KG1 (cell line): Measurements from ENCODE around the gene KRTAP2-4.
"Not testable (repeated sequence)": the region's sequence is repeated elsewhere in the genome, so short reads cannot be mapped to it uniquely, and the experiment has no call there.

ENCODE experiments used
- DNase-seq: peaks from one replicate; lab custom pipeline; 2025; lab: John Stamatoyannopoulos, UW

Gene KRTAP2-4

DNA sequence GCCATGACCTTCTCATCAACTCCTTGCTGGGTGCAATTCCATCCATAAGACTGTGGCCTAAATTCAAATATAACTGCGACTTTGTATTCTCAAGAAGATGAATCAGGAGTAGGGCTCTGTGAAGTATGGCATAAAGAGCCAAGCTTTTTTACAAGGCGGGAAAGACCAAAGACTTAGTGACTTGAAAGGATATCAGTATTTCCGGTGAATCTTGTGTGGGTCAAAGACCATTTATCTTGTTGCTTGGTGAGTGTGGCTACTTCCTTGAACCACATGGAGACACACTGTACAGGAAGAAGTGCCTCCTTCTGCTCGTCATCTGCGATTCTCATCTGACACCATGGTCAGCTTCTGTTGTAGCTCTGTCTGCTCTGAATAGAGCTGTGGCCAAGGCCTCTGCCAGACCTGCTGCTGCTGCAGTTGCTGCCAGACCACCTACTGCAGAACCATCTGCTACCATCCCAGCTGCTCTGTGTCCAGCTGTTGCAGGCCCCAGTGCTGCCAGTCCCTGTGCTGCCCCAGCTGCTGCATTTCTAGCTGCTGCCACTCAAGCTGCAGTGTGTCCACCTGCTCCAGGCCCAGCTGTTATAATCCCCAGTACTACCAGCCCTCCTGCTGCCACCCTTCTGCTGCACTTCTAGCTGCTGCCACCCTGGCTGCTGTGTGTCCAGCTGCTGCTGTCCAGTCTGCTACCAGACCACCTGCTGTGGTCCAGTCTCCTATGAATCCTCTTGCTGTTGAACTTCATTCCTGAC, 6.1 kb upstream of the KRTAP2-4 start:
- DNase-seq = no peak

GRCh38 chr17:41069031-41069430, 3.4 kb upstream of the KRTAP2-4 start:
- no peak for DNase-seq

DNA sequence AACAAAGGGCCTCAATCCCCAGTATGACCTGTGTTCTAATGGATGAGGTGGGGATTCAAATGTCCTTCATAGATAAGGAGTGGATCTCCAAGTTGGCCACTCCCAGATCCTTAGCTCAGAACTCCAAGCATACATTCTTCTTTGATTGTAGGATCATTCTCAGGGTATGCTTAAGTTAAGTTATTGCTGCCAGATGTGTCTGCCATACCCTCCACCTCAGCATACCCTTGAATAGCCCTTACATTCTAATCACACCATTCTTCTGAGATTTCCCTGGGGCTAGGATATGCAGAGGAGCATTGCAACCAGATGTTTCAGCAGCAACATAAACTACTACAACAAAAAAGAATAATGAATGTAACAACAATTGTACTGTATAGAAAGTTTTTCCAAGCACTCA, 1.6 kb upstream of the KRTAP2-4 start:
- no peak for DNase-seq

DNA sequence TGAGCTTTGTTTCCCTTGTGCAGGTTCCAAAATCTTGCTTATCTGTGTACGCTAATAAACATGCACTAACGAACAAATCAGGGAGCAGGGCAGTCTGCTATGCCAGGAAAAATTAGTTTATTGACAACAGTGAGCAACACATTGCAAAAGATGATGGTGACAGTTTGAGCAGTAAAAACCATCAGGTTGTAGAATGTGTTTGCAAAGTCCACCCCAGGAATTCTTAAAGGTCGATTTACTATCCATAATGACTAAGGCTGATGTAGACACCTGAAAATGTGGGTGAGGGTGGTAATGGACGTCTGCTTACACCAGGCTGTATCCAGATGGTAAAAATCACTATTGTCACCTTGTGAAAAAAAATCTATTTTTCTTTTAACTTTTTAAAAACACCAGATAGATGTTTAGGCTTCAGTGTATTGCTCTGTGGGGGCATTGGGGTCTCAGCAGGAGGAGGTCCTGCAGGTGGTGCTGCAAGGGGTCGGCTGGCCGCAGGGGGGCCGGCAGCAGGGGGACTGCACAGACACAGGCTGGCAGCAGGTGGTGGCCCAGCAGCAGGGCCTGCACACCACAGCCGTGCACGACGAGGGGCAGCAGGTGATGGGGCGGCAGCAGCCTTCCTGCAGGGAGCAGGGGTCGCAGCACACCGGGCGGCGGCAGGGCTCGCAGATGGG, 526 bp downstream of the KRTAP2-4 start:
- DNase-seq = not testable (repeated sequence)

GRCh38 chr17:41064301-41064700, 1.4 kb downstream of the KRTAP2-4 start:
- no peak for DNase-seq

- no peak for DNase-seq
Observed at GRCh38 chr17:41063449-41063848, 2.2 kb downstream of the KRTAP2-4 start.

GRCh38 chr17:41061964-41062363, 3.7 kb downstream of the KRTAP2-4 start:
- no peak for DNase-seq

DNA sequence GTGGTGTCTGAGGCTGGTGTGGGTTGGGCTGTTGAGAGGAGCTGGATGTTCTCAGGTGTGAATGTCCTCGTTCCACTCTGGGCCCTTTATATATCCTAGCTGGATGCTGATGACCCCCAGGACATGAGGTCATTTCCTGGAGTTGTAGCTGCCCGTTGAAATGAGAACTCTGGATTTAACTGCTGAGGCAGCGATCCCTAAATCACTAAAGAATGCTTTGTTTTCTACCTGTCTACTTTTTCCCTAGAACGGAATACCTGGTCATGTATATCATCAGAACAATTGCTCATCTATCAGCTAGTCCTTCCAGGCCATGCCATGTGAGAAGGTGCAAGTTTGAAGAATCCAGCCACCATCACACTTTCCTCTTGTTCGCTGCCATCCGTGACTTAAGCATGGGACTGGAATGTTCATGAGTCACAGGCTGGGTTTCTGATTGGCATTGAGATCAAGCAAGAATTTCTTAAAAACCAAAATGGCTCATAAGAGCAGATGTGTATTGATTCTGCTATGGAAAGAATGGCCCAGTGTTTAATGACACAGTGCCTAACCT, 5.6 kb downstream of the KRTAP2-4 start, which contains the start of gene KRTAP2-3:
KRTAP2-3 (minus strand) TSS at position 63 of the 553 bp plus-strand sequence. CDS start 64 bp downstream, outside the sequence.
- DNase-seq = no peak

- DNase-seq = not testable (repeated sequence)
Observed at GRCh38 chr17:41059276-41060051, 6.2 kb downstream of the KRTAP2-4 start.

- no peak for DNase-seq
Observed at GRCh38 chr17:41058741-41059140, 6.9 kb downstream of the KRTAP2-4 start.

GRCh38 chr17:41057547-41057946, 8.1 kb downstream of the KRTAP2-4 start:
- no peak for DNase-seq

DNA sequence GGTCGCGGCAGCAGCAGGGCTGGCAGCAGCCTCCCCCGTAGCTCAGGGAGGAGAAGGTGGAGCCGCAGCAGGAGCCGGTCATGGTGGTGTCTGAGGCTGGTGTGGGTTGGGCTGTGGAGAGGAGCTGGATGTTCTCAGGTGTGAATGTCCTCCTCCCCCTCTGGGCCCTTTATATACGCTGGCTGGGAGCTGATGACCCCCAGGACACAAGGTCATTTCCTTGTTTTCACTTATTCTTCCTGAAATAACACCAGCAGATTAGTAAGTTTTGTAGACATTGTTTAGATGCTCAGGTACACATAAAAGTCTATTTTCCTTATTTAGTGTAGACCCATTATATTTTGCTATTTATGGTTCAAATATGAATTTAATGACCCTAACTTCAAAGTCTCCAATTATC, 10.5 kb downstream of the KRTAP2-4 start, which contains the start of gene KRTAP2-2:
KRTAP2-2 (minus strand) TSS at position 101 of the 400 bp plus-strand sequence; CDS start at position 82, 19 bp downstream.
- DNase-seq = not testable (repeated sequence)

DNA sequence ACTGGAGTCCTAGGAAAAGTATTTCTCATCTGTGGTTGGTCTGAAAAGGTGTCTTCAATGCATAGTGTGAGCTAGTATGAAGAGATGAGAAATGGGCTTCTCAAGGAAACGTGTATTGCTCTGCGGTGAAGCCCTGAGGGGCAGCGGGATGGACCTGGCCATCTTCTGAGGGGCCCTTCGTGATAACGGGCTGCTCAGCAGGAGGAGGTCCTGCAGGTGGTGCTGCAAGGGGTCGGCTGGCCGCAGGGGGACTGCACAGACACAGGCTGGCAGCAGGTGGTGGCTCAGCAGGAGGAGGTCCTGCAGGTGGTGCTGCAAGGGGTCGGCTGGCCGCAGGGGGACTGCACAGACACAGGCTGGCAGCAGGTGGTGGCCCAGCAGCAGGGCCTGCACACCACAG, 11.1 kb downstream of the KRTAP2-4 start:
- DNase-seq = not testable (repeated sequence)

DNA sequence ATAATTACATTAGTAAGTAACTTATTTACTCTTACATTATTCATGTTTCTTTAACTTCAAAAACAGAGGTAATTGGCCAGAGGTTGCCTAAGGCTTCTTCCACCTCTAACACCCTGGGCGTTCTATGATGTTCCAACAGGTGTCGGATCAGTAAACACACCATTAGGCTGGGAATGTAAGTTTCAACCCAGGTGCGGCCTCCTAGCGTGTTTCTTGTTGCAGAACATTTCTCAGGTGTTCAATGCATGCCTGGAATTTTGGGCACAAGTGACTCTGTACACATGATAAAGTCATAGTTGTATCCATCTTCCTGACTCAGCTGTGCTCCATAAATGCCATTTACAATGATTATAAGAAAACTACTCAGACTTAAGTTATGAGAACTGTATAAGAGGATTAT, 11.7 kb downstream of the KRTAP2-4 start:
- no peak for DNase-seq

- no peak for DNase-seq
Observed at GRCh38 chr17:41052566-41052965, 13.1 kb downstream of the KRTAP2-4 start.

DNA sequence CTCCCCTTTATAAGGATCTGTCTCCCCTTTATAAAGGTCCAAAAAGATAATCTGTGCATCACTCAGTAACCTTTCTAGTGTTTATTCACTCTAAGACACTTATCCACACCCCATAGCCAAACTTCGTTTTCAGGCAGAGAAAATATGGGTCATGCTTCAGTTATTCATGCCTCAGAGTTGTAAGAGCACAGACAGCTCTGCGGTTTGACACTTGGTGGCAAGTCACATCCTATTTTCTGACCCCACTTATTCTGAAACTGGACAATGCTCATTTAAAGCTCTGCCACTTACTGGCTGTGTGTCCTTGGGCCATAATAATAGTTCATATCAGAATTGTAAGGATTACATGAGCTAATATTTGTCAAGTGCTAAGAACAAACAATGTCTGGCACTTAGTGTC, 16.6 kb downstream of the KRTAP2-4 start:
- no peak for DNase-seq

DNA sequence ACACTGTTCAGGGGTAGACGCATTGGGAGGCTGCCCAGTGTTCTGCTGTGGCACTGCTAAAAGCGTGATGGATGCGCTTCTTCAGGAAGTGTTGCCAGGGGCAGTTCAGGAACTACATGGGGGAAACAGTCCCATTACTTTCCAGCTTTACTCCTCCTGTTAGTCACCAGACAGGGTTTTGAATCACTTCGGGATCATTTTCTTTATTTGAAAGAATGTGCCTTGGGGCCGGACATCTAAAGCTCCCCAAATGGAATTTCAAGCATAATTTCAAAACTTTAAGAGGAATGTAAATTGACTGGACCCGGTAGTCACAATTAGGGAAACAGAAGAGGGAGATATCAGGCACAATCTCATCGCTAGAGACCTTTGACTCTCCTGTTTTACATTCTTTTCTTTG, 17.2 kb downstream of the KRTAP2-4 start:
- no peak for DNase-seq

DNA sequence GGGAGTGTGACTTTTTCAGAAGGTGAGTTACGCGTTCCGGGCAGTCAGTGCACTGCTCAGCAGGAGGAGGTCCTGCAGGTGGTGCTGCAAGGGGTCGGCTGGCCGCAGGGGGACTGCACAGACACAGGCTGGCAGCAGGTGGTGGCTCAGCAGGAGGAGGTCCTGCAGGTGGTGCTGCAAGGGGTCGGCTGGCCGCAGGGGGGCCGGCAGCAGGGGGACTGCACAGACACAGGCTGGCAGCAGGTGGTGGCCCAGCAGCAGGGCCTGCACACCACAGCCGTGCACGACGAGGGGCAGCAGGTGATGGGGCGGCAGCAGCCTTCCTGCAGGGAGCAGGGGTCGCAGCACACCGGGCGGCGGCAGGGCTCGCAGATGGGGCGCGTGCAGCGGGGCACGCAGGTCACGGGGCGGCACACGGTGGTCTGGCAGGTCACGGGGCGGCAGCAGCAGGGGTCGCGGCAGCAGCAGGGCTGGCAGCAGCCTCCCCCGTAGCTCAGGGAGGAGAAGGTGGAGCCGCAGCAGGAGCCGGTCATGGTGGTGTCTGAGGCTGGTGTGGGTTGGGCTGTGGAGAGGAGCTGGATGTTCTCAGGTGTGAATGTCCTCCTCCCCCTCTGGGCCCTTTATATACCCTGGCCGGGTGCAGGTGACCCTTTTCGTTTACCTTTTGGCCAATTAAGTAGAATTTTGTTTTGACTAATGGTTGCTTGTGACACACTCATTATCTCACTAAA, 18.8 kb downstream of the KRTAP2-4 start, which contains the start of gene KRTAP2-1:
KRTAP2-1 (minus strand) TSS at position 582 of the 731 bp plus-strand sequence; CDS start at position 533, 49 bp downstream.
- not testable (repeated sequence) for DNase-seq

DNA sequence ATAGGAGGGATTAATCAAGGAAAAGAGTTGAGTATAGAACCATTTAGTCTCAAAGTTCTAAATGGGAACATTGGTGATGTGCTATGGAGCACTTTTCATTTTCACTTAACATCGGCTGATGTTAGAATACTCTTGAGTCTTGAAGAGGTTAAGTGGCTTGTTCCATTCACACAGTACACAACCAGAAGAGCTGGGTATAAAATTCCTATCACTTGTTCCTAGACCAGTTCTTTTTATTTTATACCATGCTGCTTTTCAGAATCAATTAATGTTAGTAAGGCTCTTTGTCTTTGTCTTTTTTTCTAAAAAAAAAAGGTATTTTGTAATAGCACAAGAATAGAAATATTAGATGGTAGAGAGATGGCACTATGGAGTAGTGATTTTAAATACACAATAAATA, 22.7 kb downstream of the KRTAP2-4 start:
- DNase-seq = no peak

GRCh38 chr17:41040783-41041571, 24.7 kb downstream of the KRTAP2-4 start, which contains the start of gene KRTAP1-1:
Gene KRTAP1-1 (minus strand): TSS chr17:41041450. CDS start chr17:41041397, 53 bp downstream.
- DNase-seq = not testable (repeated sequence)
